ENCODE data around the gene PTPN4.

PTPN4 gene

GRCh38 chr2:119814216-119814615, 54.5 kb downstream of the PTPN4 start:
- no peak for DNase-seq

- no peak for DNase-seq
Measured at GRCh38 chr2:119818792-119819191, 59.1 kb downstream of the PTPN4 start.

DNA sequence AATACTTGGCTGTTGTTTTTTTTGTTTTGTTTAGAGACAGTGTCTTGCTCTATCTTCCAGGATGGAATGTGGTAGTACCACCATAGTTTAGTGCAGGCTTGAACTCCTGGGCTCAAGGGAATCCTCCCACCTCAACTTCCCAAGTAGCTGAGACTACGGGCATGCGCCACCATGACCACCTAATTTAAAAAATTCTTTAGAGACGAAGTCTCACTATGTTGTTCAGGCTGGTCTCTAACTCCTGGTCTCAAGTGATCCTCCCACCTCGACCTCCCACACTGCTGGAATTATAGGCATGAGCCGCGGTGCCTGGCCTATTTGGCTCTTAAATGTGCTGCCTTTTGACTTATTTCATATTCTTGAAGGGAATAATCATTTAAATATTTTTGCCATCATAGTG, 60.1 kb downstream of the PTPN4 start:
- DNase-seq = no peak

DNA sequence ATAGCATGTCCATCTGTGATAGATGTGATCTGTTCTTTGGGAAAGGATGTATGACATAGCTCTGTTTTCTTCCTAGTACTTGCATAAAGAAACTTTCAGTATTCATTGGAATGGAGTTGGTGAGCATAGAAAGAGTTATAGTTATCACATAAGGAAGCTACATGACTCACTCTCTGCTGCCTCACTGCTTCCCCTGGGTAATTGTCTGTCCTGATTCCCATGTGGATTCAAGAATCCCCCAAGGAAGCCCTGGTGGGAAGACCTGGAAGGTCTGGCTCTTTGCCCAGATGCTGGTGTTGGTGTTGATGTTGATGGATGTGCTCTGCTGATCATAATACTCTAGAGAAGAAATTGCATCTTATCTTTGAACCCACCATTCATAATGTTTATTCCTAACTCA, 60.6 kb downstream of the PTPN4 start:
- DNase-seq = no peak

DNA sequence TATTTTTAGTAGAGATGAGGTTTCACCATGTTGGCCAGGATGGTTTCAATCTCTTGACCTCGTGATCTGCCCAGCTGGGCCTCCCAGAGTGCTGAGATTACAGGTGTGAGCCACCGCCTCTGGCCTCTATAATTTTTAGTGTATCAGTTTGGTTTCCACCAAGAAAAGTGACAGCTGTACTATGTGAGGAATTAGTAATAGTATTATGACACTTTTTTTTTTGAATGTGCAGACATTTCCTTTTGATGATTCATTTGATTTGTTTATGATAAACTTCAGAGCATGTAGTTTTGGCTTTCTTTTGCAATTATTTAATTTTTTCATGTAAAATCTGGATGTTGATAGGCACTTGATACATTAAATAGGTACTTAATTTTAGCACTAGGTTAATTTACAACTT, 61.5 kb downstream of the PTPN4 start:
- DNase-seq = no peak

GRCh38 chr2:119823734-119824334, 64.1 kb downstream of the PTPN4 start:
- no peak for DNase-seq

GRCh38 chr2:119826370-119826961, 66.7 kb downstream of the PTPN4 start:
- peak in 1 of 4 experiments; percentile 7 for DNase-seq

GRCh38 chr2:119827866-119828507, 68.3 kb downstream of the PTPN4 start:
- no peak for DNase-seq

DNA sequence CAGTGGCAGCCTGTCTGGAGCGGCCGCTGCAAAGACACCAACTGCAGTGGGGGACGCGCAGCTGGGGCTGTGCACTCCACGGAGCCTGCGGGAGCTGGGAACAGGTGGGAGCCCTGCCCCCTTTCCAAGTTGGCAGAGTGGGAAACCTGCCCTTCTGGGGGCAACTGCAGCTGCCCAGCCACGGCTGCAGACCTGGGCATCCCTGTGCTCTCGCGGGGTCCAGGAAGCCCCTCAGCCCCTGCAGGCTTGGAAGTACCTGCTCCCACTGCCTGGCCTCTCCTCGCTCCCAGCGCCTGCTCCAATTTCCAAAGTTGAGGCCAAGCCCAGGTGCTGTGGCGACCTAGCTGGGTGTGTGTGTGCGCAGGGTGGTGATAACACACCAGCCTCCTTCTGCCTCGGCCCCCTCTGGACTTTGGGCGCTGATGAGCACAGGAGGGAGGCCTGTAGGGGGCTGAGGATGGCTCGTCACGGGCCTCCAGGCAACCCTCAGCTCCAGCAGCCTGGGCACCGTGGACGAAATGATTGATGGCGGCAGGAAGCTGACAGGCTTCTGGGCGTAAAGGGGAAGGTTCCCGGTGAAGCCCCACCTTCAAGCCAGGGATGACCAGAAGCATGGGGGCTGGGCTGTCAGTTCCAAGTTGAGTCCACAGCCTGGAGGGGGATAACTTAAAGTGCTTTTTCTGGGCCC, 76.9 kb downstream of the PTPN4 start:
- DNase-seq = no peak

DNA sequence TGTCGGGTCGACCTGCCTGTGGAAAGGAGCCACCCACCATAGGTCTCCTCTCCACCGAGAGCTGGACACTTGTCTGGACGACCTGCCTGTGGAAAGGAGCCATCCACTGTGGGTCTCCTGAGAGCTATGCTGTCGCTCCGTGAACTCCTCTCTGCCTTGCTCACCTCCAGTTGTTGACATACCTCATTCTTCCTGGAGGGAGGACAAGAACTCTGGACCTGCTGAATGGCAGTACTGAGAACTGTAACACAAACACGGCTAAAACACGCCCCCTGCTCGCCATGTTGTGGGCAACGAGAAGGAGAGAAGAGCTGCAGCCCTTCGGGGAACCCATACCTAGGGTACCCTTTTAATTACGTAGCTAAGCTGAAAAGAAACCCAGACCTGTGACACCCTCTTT, 77.6 kb downstream of the PTPN4 start:
- DNase-seq = no peak

- DNase-seq = no peak
Measured at GRCh38 chr2:119837759-119838158, 78.0 kb downstream of the PTPN4 start.

DNA sequence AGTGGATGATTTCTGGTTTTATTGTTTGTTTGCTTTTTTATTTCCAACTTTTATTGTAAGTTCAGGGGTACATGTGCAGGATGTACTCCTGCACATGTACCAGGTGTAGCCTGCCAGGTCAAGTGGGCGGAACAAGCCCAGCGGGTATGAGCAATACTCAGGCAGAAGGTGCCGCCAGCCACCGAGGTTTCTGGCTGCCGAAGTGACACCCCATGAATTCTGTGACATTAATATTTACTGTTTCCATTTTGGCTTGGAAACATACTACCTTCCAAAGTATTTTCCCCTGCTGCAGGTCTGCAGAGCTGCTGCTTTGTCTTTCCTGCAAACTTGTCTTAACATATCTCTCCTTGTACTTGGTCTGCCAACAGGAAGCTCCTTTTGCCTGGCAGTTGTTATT, 78.5 kb downstream of the PTPN4 start:
- DNase-seq = no peak

DNA sequence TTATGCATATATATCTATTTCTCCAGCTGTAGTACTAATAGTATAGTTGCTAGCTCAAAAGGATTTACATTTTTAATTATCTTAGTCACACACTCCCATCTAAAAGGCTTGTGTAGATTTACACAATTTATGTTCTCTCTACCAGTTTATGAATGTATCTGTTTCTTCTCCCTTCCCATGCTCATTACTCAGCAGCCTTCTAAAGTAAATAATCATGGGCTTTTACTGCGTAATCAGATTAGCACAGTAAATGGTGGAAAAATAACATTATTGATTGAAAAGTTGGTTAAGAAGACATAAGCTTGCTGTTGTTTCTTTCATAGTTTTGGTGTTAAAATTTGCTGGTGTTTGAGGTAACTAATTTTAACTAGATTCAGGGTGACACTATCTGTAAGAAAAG, 81.8 kb downstream of the PTPN4 start:
- no peak for DNase-seq

GRCh38 chr2:119846021-119846420, 86.3 kb downstream of the PTPN4 start:
- DNase-seq = no peak

- DNase-seq = no peak
Measured at GRCh38 chr2:119849838-119850565, 90.3 kb downstream of the PTPN4 start.

DNA sequence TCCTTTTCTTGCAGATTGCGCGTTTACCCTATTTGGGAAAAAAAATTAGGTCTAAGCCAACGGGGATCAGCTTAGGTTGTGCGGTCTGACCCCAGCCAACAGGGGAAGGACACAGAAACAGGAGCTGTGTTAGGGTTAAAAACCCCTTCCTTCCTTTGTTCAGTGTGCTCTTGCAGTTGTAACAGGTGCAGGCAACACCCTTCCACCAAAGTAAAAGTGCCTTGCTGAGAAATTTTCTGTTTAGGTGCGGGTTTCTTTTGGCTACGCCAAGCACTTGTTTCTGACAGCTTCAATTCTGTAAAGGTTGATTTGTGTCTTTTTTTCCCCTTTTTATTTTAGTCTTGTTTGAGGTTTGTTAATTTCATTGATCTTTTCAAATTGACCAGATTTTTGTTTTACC, 92.5 kb downstream of the PTPN4 start:
- no peak for DNase-seq

DNA sequence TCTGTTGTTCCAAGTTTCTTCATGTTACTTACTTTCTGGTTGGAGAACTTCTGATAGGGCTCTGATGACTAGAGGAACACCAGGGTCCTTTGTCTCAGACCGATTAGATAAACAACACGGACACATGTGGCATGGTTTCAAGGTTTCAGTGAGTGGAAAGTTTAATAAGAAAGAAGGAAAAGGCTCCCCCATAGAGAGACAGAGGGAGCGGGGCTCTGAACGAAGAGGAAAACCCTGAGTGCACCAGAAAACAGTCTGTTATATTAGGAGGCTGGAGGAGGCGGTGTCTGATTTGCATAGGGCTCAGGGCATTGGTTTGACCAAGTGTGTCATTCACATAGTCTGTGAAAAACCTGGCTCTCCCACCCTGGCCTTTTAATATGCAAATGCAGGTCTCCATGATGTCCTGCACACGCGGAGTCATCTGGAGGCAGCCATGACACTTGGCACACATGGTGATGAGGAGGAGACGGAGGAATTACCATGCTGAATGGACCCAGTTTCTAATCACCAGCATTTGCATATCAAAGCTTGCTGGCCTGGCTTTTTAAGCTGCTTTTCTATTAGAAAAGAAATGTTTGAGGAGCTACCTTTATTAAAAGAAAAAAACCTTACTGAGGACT, 94.2 kb downstream of the PTPN4 start:
- no peak for DNase-seq

DNA sequence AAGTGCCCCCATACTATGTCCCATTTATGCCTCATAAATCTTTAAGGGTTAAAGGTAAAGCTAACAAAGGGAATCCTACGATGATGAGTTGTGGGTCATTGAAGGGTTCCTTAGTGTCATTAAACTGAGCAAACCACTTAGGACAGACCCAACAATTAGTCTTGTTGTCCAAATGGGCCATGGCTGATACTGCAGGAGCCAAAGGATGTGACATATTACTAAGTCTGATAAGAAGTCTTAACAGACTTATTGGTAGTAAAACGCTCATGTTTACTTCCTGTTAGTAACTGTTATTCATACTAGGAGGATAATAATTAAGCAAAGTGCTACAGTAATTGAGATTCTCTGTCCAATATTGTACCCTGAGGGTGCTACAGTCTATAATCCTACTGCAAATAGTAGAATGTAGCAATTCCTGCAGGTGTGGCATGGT, 96.8 kb downstream of the PTPN4 start:
- no peak for DNase-seq

GRCh38 chr2:119857742-119858141, 98.0 kb downstream of the PTPN4 start:
- no peak for DNase-seq

DNA sequence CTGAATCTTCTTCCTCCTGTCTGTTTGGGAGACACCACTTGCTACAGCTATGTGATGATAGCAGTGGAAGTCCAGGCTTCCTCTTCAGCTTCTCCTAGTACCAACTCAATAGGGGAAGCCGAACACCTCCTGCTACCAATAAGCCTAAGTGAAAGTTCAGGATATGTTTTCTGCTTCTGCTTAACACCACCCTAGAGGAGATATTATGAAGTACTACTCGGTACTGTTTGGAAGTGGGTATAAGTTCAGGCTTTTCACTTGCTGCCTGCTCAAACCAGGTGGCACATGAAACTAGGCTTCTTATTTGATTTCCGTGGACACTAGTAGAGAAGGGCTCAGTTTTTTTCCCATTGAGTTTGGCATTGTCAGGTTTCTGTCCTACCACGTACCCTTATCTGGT, 99.8 kb downstream of the PTPN4 start:
- no peak for DNase-seq

- no peak for DNase-seq
Measured at GRCh38 chr2:119860924-119861323, 101.2 kb downstream of the PTPN4 start.

DNA sequence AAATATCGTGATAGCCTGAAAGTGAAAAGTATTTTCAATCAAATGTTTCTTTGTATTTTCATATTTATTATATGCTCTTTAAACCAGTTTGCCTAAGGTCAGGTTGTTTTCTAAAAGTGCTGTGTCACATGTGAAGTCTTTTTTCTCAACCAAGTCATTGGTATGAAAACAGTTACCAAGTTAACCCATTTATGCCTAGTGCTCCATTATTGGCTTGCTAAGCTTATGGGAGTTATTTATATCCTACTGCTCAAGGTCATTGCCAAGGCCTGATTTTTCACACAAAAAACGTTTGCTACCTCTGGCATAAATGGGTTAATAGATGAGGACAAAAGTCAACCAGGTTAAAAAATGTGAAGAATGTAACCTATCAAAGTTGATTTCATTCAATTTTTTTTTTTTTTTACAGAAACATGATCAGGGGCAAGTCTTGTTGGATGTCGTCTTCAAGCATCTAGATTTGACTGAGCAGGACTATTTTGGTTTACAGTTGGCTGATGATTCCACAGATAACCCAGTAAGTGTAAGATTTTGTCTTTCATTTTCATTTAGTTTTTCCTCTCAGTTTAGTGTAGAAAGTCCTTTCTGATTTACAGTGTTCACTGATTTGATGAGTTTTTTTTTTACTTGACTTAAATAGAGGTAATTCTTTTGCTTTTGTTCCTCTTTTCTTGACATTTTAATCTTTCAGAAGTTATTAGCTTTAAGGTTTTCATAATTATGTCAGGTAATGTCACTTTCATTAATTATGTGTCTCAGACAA, 102.6 kb downstream of the PTPN4 start:
- DNase-seq = no peak

All from activated naive CD4-positive, alpha-beta T cell (primary cell).